ENCODE data around the gene MYL10.

Gene MYL10

GRCh38 chr7:101563943-101564777, 64.9 kb downstream of the MYL10 start:
- DNase-seq: no peak
